Measurements from ENCODE around the gene SH2D2A.
A peak's percentile ranks its signal among the peaks of the same experiment; 100 is the strongest.

Gene SH2D2A

DNA sequence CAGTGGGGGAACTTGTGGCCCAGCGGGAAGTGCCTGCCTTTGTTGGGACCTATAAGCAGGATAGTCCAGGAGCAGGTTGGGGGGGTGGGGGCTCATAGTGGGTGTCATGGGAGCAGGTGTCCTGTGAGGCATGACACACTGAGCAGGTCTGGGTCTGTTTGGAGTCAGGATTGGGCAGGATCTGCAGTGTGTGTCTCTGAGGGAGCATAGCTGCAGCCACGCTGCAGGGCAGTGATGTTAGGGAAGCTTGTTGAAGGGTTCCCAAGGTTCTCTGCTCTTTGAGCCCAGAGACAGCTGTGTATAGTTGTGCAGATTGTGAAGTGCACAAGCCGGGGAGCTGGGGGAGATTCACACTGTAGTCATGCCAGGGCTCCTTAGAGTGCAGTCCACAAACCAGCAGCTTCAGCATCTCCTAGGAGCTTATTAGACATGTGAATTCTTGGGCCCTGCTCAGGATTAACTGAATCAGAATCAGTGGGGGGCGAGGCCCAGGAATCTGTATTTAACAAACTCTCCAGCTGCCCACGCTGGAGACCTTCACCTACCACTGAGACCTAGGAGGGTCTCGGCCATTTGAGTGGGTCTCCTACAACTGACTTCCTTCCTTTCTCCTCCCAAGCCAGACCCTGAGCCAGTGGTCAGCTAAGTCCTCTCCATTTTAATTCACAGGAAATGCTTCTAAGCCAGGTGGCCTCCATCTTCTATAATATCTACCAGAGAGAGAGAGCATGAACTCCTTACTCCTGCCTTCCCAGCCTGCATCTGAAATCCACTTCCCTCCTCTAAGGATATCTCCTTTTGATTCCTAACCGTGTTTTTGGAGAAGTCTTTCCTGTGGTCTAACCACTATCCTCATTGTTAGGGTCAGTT, 31.2 kb upstream of the SH2D2A start:
- DNase-seq (ENCODE audit: low spot score): no peak

DNA sequence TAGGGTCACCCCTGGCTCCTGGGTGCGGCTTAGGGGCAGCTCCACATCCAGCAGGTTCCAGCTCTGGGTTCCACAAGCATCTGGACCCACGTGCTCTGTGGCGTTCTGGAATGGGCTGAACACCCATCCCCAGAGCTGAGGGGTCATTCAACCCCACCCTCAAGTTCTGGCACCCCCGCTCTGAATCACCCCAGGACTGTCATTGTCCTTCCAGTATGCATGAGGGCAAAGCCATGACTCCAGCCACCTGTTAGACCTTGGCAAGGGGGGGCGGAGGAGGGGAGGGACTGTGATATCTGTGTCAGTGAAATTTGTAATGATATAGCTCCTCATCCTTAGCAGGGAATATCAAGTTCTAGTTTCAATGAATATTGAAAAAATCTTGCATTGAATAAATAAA, 30.0 kb upstream of the SH2D2A start:
- no peak for DNase-seq (ENCODE audit: low spot score)

DNA sequence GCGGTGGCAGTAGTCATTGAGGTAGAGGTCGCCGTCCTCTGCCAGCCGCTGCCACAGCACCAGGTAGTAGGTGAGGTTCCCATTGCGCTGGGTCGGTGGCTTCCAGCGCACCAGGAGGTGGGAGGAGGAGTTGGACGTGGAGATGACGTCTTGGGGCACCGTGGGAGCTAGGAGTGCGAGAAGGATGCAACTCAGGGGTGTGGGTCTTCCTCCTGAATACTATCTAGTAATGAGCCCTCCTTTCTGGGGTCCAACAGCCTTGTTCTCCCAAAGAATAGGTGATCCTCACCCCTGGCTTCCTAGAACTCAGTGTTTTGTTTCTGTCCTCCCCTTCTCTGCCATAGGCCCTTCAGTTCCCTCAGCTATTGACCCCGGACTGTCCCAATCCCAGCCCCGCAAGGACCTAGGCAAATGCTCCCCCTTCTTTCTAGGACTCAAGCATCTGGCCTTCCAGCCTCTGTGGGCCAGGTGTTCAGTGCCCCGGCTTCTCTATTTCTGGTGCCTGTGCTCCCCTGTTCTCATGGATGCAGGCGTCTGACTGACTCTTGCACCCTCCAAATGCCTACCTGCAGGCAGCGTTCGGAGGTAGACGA, 29.4 kb upstream of the SH2D2A start:
- no peak for DNase-seq (ENCODE audit: low spot score)

DNA sequence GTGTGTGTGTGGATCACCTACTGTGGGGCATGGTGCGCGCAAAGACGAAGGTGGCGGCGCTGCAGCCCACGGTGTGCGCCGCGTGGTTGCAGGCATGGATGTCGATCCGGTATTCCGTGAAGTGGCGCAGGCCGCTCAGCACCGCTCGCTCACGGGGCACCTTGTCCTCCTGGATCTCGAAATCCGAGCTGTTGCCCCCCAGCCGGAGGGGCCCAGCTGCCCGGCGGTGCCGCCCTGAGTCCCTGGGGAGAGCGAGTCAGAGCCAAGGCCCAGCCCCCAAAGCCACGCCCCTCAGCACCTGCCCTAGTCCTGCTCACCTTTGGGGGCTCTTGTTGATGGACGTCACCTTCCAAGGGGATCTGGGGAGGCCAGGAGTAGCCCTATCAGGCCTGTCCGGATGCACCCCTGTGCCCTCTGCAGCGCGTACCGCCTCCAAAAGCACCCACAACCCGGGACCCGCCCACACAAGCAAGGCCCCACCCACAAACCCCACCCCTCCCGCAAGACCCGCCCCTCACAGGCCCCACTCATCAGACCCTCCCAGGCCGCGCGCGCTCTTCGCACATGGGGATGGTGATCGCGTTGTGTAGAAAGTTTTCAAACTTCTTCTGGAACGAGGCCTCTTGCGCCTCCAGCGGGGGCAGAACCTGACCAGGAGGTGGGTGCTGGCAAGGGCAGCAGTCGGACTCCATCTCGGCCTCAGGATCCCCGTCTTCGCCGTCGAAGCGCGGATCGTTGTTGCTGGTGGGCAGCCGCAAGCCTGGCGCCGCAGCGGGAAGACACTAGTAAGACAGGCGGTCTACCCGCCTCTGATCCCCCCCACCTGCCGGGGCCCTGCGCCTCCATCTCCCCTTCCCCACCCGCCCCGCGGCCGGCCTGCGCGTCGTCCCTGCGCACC, 28.7 kb upstream of the SH2D2A start:
- DNase-seq (ENCODE audit: low spot score): no peak

DNA sequence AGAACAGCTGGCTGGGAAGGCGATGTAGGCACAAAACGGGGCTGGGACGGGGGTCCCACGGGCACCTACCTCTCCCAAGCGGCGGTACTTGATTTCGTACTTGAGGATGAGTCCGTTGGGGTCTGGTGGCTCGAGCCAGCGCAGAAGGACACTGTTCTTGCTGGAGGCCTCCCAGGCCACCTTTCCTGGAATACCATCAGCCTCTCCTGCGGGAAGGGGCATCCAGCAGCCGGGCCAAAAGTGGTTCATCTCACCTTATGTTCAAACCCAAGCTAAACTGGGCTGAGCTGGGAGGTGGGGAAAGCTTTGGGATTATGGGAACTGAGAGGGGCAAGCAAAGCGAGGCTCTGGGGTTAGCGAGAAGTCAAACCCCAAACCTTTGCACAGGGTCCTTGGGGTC, 28.0 kb upstream of the SH2D2A start:
- no peak for DNase-seq (ENCODE audit: low spot score)

DNA sequence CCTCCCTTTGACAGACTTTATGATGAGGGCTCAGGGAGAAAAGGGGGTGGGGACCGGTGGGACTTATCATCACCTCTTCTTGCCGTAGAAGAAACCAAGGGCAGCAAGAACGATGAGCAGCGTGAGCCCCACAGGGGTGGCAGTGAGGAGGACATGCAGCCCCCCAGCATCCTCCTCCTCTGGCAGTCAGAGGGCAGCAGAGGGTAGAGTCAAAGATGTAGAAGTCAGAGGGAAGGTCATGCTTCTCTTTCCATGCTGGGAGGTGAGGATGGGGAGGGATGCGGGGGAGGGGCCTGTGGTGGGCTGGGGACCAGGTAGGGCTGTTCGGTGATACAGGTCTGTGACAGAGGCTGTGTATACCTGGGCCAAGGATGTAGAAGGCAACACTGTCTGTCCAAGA, 27.5 kb upstream of the SH2D2A start:
- no peak for DNase-seq (ENCODE audit: low spot score)

DNA sequence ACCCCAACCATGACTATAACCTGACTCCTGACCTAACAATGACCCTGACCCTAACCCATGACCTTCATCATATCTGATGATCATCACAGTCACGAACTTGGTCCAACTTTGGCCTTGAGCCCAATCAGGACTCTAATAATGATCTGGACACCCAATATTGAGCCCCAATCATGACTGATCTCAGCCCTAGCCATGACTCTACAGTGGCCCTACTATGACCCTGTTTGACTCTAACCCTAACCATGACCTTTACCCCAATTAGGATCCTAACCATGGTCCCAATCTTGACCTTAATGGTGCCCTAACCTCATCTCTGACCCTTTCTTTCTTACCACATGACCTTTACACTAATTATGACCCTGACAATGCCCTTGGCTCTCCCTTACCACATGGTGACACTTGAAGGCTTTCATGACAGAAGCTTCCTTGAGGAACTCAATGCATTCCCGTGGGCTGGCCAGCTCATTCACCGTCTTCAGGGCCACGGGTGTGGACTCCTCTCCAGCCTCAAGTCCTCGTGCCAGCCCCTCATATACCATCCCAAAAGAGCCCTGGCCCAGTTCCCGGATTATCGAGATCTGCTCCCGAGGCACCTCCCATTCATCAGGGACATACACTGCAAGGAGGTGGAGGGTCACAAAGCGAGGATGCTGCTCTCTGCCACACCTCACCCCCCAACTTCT, 26.1 kb upstream of the SH2D2A start:
- no peak for DNase-seq (ENCODE audit: low spot score)

DNA sequence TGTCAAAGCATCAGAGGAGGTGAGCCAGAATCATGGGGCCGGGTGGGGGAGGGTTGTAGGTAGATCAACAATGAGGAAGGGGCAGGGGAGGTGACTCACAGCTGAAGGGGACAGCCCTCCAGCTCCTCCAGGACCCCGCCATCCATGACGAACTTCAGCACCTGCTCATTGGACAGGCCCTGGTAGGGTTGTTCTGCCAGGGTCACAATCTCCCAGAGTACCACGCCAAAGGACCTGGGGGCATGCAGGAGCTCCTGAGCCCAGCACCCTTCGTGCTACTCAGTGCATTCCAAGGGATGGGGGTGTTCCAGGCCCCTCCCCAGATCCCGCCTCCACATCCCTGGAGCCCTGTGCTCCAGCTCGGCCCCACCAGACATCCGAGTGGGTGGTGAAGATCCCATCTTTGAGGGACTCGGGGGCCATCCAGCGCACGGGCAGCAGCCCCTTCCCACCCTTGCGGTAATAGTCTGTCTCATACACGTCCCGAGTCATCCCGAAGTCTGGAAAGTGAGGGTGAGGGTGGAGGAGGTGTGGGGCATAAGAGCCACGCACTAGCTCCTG, 24.7 kb upstream of the SH2D2A start:
- no peak for DNase-seq (ENCODE audit: low spot score)

DNA sequence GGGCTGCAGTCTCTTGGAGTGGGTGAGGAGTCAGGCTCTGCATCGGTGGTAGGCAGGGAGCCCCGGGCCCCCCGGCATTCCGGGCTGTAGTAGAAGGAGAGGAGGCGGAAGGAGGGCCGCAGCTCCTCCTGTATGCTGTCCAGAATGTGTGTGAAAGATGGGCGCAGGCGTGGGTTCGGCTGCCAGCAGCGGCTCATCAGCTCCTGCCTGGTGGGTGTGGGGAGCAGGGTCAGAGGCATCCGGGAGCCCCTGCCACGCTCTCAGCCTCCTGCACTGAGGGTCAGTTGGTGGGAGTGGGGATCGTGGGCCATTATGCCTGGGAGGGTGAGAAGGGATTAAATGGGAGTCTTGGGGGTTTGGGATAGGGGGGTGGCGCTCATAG, 24.2 kb upstream of the SH2D2A start:
- DNase-seq (ENCODE audit: low spot score): no peak

DNA sequence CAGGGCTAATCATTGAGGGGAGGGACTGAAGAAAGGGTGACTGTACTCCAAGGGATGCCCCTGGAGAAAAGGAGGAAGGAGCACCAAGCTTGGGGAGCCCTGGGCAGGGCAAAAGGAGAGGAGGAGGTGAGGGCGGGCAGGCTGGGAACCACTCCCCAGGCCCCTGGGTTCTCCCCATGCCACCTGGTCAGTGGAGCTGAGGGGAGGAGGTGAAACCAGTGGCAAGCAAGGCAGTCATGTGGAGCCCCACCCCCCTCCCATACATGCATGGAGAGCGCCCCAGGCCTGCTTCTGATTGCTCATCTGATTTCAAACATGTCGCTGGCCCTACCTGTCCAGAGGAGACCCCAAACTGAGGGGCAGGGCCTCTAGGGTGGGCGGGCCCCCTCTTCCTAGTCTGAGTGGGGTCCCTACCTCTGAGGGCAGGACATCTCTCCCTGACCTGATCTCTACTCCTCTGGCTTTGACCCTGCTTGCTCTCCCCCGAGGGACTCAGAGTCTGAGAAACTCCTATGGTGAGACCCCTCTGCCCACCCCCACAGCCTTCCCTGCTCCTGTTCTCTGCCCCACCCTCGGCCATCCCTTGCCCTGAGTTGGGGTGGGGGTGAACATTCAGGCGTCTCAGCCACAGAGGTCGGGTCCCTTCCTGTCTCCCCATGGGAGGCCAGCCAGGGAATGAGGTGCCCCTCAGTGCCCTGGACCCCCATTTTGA, 23.7 kb upstream of the SH2D2A start:
- no peak for DNase-seq (ENCODE audit: low spot score)

DNA sequence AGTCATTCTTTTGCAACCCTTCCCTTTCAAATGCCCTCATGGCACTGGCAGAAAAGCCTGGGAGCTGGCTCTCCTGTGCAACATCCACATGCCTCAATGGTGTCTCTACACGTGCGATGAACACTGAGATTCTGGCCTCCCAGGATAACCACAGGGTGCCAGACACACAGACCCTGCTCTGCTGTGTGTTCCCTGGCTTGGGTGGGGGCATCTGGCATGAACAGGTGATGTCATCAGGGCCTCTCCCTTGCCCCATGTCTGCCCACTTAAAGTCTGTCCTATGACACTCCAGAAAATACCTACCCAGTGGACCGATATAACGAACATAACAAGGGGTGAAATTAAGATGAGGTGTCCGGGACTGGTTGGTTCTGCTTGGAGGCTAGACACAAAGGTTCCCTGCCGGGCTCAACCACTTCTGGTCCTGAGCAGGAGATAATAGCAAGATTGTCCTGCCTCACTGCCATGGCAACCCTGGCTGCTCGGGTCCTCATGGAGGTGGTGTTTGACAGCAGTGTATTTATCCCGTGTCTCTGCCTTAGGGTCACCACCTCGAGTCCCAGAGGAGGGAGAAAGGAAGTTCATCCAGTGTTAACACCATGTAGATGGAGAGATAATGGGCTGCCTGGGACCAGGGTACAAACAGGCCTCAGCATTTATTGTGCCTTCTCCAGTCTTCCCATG, 22.9 kb upstream of the SH2D2A start:
- no peak for DNase-seq (ENCODE audit: low spot score)

DNA sequence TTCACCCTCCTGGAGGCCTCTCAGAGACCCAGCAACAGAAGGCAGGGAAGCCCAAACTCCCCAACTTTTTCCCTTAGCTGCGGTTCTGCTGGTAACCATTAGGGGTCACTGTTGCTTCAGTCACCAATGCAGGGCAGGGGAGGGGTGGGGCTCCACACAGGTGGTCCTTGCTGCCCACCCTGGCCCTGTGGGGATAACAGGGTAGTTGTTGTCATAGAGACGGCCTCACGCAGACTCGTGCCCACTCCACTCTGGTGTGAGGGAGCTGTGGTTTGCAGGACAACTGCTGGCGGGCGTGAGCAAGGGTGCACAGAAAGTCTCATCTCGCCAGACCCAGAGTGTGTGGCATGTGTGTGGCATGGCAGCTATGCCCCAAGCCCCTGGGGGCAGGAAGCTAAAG, 22.3 kb upstream of the SH2D2A start:
- DNase-seq (ENCODE audit: low spot score): peak; percentile 67

DNA sequence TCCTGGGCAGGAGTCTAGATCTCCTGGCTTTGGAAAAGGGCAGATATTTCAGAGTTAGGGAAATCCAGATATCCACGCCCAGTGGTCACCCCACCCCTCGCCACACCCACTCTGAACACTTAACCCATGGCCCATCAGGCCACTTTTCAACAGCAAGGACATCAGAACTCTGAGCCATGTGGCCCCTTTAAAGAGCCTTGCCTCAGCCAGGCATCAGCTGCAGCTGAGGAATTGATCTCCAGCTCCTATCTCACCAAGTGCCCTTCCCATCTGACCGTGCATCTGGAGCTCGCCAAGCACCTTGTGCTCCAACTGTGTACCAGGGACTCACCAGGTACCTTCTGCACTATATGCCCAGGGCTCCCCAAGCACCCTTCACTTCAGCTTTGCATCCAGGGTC, 20.2 kb upstream of the SH2D2A start:
- DNase-seq (ENCODE audit: low spot score): no peak

DNA sequence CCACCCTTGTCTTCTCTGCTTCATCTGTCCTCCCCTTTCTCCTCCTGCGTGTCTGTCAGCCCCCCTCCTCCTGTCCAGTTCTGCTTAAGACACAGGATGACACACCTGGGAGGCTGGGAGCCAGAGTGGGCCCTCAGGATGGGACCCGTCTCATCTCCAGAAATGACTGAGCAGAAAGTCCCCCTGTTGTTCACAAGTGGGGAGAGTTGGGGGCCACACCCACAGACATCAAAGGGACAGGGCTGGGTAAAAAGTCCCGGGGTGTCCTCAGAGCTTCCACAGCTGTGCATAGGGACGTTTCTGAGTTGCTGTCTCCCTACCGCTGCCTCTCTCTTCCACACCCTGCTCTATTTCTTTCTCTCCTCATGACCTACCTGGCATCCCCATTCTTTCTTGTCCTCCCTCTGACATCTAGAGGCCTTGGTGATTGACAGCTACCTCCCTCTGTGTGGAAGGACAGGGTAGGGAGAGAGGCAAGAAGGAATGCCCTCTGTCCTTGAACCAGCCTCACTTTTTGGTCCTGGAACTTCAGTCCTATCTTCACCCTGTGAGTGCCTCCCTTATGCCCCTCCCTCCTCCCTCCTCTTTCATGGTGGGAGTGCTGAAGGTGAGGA, 19.5 kb upstream of the SH2D2A start:
- no peak for DNase-seq (ENCODE audit: low spot score)

DNA sequence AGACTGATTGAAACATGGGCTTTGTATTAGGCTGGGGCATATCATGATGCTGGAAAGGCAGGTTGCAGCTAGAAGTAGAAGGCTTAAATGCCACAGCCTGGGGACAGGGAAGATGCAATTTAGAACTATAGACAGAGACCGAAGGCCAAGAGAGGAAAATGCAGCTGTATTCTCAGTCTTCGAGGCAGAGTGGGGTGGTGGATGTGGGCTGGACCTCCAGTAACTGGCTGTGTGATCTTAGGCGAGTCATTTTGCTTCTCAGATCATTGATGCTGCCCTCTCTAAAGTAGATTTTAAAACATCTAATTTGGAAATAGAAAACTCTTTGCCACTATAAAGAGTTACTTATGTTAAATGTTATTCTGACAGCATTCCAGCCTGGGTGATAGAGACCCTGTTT, 17.7 kb upstream of the SH2D2A start:
- no peak for DNase-seq (ENCODE audit: low spot score)

DNA sequence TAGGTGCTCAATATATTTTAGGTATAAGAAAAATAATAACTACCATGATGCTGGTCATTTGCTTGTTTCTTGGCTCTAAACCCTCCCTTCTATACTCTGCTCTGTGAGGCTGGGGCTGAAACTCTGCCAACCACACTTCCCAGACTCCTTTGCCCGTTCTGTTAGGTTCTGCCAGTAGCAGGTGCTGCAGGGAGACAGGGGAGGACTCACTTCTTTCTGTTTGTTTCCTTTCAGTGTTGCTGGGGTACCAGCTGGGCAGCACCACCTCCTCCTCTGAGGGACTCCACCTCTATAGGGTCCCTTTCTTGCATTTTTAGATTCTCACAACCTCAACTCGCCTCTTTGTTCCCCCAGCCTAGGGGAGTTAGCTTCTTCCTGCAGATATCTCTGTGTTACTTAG, 17.0 kb upstream of the SH2D2A start:
- DNase-seq (ENCODE audit: low spot score): no peak

DNA sequence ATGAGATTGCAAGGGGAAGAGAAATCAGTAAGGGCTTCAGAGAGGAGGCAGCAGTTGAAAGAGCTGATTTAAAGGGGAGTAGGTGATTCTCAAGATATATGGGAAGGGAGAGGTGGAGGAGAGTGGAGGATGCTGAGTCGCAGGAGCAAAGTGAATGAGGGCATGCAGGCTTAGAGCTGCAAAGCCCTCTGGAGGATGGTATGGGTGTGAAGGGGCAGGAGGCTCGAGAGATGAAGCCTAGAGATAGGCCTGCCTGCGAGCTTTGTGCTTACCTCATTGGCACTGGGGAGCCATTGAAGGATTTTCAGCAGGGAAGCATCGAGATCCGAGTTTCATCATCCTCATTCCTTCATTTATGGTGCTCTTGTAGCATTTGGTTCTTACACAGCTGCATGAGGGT, 15.8 kb upstream of the SH2D2A start:
- no peak for DNase-seq (ENCODE audit: low spot score)

DNA sequence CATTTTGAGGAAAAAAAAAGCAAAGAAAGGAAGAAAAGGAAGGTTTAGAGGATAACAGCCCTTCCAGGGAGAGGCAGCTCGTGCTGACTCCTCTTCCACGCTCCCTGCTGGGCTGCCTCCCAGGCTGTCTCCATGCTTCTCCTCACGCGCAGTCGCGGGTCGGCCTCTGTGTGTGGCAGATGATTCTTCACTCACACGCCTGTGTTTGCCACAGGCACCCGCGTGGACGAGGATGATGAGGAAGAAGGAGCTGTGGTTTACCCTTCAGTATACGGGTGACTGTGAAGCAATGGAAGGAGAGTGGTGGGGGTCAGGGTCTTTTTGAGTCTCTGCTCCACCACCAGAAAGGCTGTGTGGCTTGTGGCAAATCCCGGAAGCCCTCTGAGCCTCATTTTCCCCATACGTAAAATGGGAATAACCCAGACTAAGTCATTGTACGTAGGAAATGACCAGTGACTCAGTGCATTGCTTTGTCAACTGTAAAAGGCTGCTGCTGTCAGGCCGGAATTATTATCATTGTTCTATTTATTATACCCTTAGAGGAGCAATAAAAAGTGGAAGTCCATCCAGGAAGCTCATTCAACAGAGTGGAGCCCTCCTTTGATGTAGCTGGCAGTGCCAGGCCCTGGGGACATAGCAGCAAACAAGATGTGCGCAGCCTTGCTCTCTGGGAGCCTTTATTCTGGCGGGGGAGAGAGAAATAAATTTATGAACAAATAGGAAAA, 11.9 kb upstream of the SH2D2A start:
- no peak for DNase-seq (ENCODE audit: low spot score)

DNA sequence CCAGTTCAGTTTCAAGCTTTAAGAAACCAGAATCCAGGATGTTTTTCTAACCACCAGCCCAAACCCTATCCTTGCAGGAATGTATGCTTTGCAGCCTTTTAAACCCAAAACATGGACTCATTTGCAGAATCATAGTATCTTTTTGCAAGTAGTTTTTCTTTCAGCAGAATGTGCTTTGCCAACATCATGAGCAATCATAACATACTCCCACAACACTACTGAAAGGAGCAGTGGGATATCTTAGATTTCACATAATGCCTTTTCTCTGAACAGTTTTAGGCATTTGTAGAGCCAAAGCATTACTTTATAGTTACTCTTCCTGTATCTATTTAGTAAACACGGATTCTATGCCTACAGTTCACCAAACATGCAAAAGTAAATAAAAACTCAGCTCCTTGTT, 10.0 kb upstream of the SH2D2A start:
- DNase-seq (ENCODE audit: low spot score): no peak
